Mammary epithelial cell (primary cell): ENCODE results near the gene CDH4.

Experiments
- CTCF ChIP-seq, 2 donors: IDR thresholded peaks in 1 of 2; conservative IDR thresholded peaks in 1 of 2; 2 replicates each; pipeline ENCODE4 v1.5.1; 2011 to 2012; ENCODE audit warnings: inconsistent platforms in 2 of 2, low read length in 2 of 2, mild to moderate bottlenecking in 2 of 2, control low read depth in 1 of 2, low read depth in 1 of 2; ENCODE audit not compliant: insufficient read depth in 1 of 2; ENCODE audit errors: extremely low read depth in 1 of 2
- EZH2 ChIP-seq: IDR thresholded peaks from 2 replicates; pipeline ENCODE4 v1.6.1; 2012; ENCODE audit warnings: low read length, inconsistent platforms, borderline replicate concordance

GRCh38 chr20:61963885-61964674 is 712.0 kb downstream of the CDH4 start:
- TF ChIP-seq CTCF (conservative IDR thresholded peaks at IDR 0.05 in 1 of 2, IDR thresholded peaks at IDR 0.05 in 1 of 2; ENCODE audit: extremely low read depth in 1 of 2, insufficient read depth in 1 of 2, low read depth in 1 of 2, low read length in 2 of 2), result no peak
- TF ChIP-seq EZH2, result no peak
